WTC11 (cell line): ENCODE measurements around the gene C22orf23. TPM values are rescaled to one million over a fixed set of nuclear protein-coding genes. Genes with fewer than 3 reads are reported as not detected.
A peak's percentile ranks its signal among the peaks of the same experiment; 100 is the strongest.

Source experiments
- ATAC-seq: fragments of 200-7000 bp; cut with Tn5 transposase; 2 replicates; pipeline ENCODE4 v1.10.0; 2021; ENCODE audit warnings: mild to moderate bottlenecking, moderate library complexity
- CTCF ChIA-PET: fragments of 300-600 bp; sonication (Branson Sonifier 250); formaldehyde crosslinking; loops from one replicate; lab custom pipeline; 2021; ENCODE audit warnings: antibody characterized with exemption; lab: Charles Lee
- POLR2A ChIA-PET: fragments of 350-600 bp; sonication (Branson Sonifier 250); formaldehyde crosslinking; loops from one replicate; lab custom pipeline; 2021; ENCODE audit warnings: antibody characterized with exemption; lab: Charles Lee
- DNase-seq: peaks from one replicate; pipeline ENCODE4 v3.0.0; 2021; ENCODE audit warnings: low spot score
- H3K27ac Mint-ChIP-seq: 2 replicates; pipeline ENCODE4 v1.8.0; 2021; ENCODE audit warnings: mixed read lengths
- H3K27me3 Mint-ChIP-seq: 2 replicates; pipeline ENCODE4 v1.8.0; 2021; ENCODE audit warnings: low read depth, mild to moderate bottlenecking, moderate library complexity, mixed read lengths
- H3K36me3 Mint-ChIP-seq: 2 replicates; pipeline ENCODE4 v1.8.0; 2021; ENCODE audit warnings: mixed read lengths
- H3K4me1 Mint-ChIP-seq: 2 replicates; pipeline ENCODE4 v1.8.0; 2022; ENCODE audit warnings: mixed read lengths
- H3K4me3 Mint-ChIP-seq: 2 replicates; pipeline ENCODE4 v1.8.0; 2021; ENCODE audit warnings: mild to moderate bottlenecking, moderate library complexity, mixed read lengths
- H3K9me3 Mint-ChIP-seq: 2 replicates; pipeline ENCODE4 v1.8.0; 2021; ENCODE audit warnings: mixed read lengths
- ATF1 ChIP-seq: sonication (generic); formaldehyde crosslinking; IDR thresholded peaks from 2 replicates; pipeline ENCODE4 v1.8.1; 2023; ENCODE audit warnings: mild to moderate bottlenecking, moderate library complexity, missing genetic modification reagents
- ESRRA ChIP-seq: sonication (generic); formaldehyde crosslinking; IDR thresholded peaks from 2 replicates; pipeline ENCODE4 v1.8.1; 2022; ENCODE audit warnings: mild to moderate bottlenecking, missing genetic modification reagents, borderline replicate concordance
- FOXP1 ChIP-seq: sonication (generic); formaldehyde crosslinking; IDR thresholded peaks from 2 replicates; pipeline ENCODE4 v1.8.0; 2022; ENCODE audit warnings: missing genetic modification reagents, mild to moderate bottlenecking, moderate library complexity, borderline replicate concordance
- GTF2I ChIP-seq: fragments of 250-450 bp; sonication (Bioruptor Pico); conservative IDR thresholded peaks from 2 replicates; pipeline ENCODE4 v1.4.0; 2021; ENCODE audit warnings: mild to moderate bottlenecking
- SMAD4 ChIP-seq: sonication (generic); formaldehyde crosslinking; IDR thresholded peaks from 2 replicates; pipeline ENCODE4 v1.8.0; 2022; ENCODE audit warnings: mild to moderate bottlenecking, missing genetic modification reagents
- SOX15 ChIP-seq: fragments of 250-450 bp; sonication (Bioruptor Pico); IDR thresholded peaks from 2 replicates; pipeline ENCODE4 v1.9.0; 2021; ENCODE audit warnings: mild to moderate bottlenecking
- ZNF121 ChIP-seq: sonication (generic); formaldehyde crosslinking; IDR thresholded peaks from 2 replicates; pipeline ENCODE4 v1.8.0; 2023; ENCODE audit warnings: missing genetic modification reagents
- ZNF219 ChIP-seq: sonication (generic); formaldehyde crosslinking; IDR thresholded peaks from 2 replicates; pipeline ENCODE4 v1.8.0; 2023; ENCODE audit warnings: missing genetic modification reagents, mild to moderate bottlenecking, borderline replicate concordance
- ZNF232 ChIP-seq: sonication (generic); formaldehyde crosslinking; IDR thresholded peaks from 2 replicates; pipeline ENCODE4 v1.8.0; 2022; ENCODE audit warnings: mild to moderate bottlenecking, missing genetic modification reagents
- total RNA-seq: library from RNA; stranded (reverse); gene quantifications from 3 replicates; pipeline ENCODE4 v1.2.3, GENCODE V29; 2021
- TF ChIP-seq, protein P1 (sequence below): sonication (generic); formaldehyde crosslinking; IDR thresholded peaks from 2 replicates; pipeline ENCODE4 v1.8.1; 2023; ENCODE audit warnings: mild to moderate bottlenecking, missing genetic modification reagents, borderline replicate concordance
- TF ChIP-seq, protein P2 (sequence below): fragments of 250-450 bp; sonication (Bioruptor Pico); IDR thresholded peaks from 2 replicates; pipeline ENCODE4 v1.9.0; 2021; ENCODE audit warnings: mild to moderate bottlenecking
- TF ChIP-seq, protein P3 (sequence below): sonication (generic); formaldehyde crosslinking; IDR thresholded peaks from 2 replicates; pipeline ENCODE4 v1.8.0; 2023; ENCODE audit warnings: missing genetic modification reagents, mild to moderate bottlenecking, borderline replicate concordance
- TF ChIP-seq, protein P4 (sequence below): sonication (generic); formaldehyde crosslinking; IDR thresholded peaks from 2 replicates; pipeline ENCODE4 v1.8.1; 2022; ENCODE audit warnings: mild to moderate bottlenecking, moderate library complexity, missing genetic modification reagents

C22orf23 gene
- total RNA-seq, 1 experiment from 2014 or later: 0.72 TPM

DNA sequence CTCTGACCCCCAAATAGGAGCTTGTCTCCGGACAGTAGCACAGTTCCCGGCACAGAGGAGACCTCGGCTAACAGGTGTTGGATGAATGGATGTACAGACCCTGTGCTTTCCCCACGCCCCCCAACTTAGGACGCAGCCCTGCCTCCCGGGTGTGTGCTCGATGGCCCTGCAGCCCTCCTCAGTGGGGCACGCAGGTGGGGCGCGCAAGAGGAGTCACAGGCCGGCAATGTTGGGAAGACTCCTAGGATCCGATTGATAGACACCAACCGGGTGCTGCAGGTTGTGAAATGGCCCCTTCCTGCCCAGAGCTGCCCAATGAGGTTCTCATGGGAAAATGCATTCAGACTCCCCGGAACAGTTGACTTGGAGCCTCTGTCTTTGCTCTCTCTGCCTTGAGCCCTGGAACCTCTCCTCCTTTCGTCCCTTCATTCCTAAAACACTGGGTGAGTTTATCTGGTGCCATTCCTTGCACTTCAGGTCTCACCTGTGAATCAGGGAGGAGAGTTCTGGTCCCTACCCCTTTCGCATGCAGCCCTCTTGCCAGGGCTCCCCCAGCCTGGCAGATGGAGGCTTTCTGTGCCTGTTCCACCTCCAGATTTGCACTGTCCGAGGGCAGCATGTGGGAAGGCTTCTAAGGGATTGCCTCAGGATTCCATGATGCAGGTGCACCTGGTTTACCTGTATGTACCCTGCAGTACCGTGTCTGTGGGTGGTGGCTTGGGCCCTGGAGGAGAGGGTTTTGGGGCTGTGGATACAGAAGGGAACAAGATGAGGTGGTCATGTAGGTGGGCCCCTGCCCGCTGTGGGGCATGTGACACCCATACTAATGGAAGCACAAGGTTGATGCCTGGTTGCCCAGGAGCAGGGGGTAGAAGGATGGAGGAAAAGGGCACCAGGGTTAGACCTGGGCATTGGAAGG, 46.1 kb downstream of the C22orf23 start:
- H3K27me3 Mint-ChIP-seq: no peaks in the 10 kb centered on the region
- CTCF ChIA-PET: interaction anchor here (2.0 to 3.2 kb wide), 4 partner anchors 15 to 90 kb away, joined by 7 to 13 read pairs (median 10); no protein-coding TSS in a partner anchor
- no peak for ATAC-seq
- no peak for DNase-seq
- peak overlapping the region; percentile 76 for H3K4me3 Mint-ChIP-seq
- TF ChIP-seq, protein P1, sequence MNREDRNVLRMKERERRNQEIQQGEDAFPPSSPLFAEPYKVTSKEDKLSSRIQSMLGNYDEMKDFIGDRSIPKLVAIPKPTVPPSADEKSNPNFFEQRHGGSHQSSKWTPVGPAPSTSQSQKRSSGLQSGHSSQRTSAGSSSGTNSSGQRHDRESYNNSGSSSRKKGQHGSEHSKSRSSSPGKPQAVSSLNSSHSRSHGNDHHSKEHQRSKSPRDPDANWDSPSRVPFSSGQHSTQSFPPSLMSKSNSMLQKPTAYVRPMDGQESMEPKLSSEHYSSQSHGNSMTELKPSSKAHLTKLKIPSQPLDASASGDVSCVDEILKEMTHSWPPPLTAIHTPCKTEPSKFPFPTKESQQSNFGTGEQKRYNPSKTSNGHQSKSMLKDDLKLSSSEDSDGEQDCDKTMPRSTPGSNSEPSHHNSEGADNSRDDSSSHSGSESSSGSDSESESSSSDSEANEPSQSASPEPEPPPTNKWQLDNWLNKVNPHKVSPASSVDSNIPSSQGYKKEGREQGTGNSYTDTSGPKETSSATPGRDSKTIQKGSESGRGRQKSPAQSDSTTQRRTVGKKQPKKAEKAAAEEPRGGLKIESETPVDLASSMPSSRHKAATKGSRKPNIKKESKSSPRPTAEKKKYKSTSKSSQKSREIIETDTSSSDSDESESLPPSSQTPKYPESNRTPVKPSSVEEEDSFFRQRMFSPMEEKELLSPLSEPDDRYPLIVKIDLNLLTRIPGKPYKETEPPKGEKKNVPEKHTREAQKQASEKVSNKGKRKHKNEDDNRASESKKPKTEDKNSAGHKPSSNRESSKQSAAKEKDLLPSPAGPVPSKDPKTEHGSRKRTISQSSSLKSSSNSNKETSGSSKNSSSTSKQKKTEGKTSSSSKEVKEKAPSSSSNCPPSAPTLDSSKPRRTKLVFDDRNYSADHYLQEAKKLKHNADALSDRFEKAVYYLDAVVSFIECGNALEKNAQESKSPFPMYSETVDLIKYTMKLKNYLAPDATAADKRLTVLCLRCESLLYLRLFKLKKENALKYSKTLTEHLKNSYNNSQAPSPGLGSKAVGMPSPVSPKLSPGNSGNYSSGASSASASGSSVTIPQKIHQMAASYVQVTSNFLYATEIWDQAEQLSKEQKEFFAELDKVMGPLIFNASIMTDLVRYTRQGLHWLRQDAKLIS: no peak
- TF ChIP-seq ZNF232 (no peak), FOXP1 (CRISPR knock-in tag) (no peak), SMAD4 (CRISPR knock-in tag) (no peak), ZNF219 (no peak), ATF1 (CRISPR knock-in tag) (no peak)
- H3K36me3 Mint-ChIP-seq: 0 out of 2 replicates have a peak, but pooled peaks cover 2% of the 10 kb centered on the region
- peak overlapping the region; percentile 19; the same call in 1 of the 2 replicates for H3K27ac Mint-ChIP-seq
- no peaks in the 10 kb centered on the region for H3K9me3 Mint-ChIP-seq
- POLR2A ChIA-PET: no interaction called here
- peaks cover 49% of the 10 kb centered on the region for H3K4me1 Mint-ChIP-seq

DNA sequence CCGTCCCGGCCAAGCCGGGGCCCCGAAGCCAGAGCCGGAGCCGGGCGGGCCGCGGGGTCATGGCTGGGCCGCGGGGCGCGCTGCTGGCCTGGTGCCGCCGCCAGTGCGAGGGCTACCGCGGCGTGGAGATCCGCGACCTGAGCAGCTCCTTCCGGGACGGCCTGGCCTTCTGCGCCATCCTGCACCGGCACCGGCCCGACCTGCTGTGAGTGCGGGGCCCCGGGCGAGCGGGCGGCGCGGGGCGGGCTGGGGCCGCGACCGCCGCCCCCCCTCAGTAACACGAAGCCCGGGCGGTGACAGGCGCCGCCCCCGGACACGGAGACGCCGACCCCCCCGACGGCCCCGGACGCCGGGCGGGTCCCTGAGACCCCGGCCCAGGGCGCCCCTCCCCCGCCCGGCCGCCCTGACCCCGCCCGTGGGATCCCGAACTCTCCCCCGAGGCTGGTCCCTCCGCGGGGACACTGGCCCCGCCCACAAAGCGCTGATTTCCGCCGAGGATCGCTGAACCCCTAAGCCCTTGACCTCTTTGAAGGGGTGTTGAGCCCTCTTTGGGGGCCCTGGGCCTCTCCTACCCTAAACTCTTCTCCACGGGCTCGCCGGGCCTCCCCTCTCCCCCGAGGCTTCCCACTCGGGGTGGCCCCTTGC, 46.9 kb downstream of the C22orf23 start:
- Mint-ChIP-seq H3K4me1 (peaks cover 41% of the 10 kb centered on the region), H3K27me3 (no peaks in the 10 kb centered on the region), H3K36me3 (no peaks in the 10 kb centered on the region), H3K27ac (no peak overlapping the region), H3K4me3 (peak overlapping the region; percentile 76), H3K9me3 (no peaks in the 10 kb centered on the region)
- ATAC-seq: 0 out of 2 replicates have a peak, but pooled peaks have one; percentile 1
- peak; percentile 49 for DNase-seq
- ChIA-PET POLR2A (interaction anchor here (0.6 to 1.8 kb wide), 3 partner anchors 10 to 128 kb away, joined by 3 to 10 read pairs (median 4); no protein-coding TSS in a partner anchor), CTCF (interaction anchor here (0.6 to 3.2 kb wide), 13 partner anchors 8 to 89 kb away, joined by 3 to 20 read pairs (median 7); partner anchors contain the start of genes C22orf23 and POLR2F)
- TF ChIP-seq ZNF121 (CRISPR knock-in tag) (no peak), SOX15 (CRISPR knock-in tag) (no peak), ESRRA (0 out of 2 replicates have a peak, but pooled peaks have one; percentile 28), GTF2I (CRISPR knock-in tag) (no peak)
- TF ChIP-seq, protein P2, sequence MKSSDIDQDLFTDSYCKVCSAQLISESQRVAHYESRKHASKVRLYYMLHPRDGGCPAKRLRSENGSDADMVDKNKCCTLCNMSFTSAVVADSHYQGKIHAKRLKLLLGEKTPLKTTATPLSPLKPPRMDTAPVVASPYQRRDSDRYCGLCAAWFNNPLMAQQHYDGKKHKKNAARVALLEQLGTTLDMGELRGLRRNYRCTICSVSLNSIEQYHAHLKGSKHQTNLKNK: no peak
- TF ChIP-seq, protein P3, sequence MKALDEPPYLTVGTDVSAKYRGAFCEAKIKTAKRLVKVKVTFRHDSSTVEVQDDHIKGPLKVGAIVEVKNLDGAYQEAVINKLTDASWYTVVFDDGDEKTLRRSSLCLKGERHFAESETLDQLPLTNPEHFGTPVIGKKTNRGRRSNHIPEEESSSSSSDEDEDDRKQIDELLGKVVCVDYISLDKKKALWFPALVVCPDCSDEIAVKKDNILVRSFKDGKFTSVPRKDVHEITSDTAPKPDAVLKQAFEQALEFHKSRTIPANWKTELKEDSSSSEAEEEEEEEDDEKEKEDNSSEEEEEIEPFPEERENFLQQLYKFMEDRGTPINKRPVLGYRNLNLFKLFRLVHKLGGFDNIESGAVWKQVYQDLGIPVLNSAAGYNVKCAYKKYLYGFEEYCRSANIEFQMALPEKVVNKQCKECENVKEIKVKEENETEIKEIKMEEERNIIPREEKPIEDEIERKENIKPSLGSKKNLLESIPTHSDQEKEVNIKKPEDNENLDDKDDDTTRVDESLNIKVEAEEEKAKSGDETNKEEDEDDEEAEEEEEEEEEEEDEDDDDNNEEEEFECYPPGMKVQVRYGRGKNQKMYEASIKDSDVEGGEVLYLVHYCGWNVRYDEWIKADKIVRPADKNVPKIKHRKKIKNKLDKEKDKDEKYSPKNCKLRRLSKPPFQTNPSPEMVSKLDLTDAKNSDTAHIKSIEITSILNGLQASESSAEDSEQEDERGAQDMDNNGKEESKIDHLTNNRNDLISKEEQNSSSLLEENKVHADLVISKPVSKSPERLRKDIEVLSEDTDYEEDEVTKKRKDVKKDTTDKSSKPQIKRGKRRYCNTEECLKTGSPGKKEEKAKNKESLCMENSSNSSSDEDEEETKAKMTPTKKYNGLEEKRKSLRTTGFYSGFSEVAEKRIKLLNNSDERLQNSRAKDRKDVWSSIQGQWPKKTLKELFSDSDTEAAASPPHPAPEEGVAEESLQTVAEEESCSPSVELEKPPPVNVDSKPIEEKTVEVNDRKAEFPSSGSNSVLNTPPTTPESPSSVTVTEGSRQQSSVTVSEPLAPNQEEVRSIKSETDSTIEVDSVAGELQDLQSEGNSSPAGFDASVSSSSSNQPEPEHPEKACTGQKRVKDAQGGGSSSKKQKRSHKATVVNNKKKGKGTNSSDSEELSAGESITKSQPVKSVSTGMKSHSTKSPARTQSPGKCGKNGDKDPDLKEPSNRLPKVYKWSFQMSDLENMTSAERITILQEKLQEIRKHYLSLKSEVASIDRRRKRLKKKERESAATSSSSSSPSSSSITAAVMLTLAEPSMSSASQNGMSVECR (CRISPR knock-in tag): no peak
- TF ChIP-seq, protein P4, sequence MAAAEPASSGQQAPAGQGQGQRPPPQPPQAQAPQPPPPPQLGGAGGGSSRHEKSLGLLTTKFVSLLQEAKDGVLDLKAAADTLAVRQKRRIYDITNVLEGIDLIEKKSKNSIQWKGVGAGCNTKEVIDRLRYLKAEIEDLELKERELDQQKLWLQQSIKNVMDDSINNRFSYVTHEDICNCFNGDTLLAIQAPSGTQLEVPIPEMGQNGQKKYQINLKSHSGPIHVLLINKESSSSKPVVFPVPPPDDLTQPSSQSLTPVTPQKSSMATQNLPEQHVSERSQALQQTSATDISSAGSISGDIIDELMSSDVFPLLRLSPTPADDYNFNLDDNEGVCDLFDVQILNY: no peak
